Gastroesophageal sphincter (tissue), 4 donors: ENCODE measurements around the gene CCPG1. TPM values are rescaled to one million over a fixed set of nuclear protein-coding genes. Genes with fewer than 3 reads are reported as not detected.
A peak's percentile ranks its signal among the peaks of the same experiment; 100 is the strongest.
"Not testable (repeated sequence)": the region's sequence is repeated elsewhere in the genome, so short reads cannot be mapped to it uniquely, and the experiment has no call there.

Experiments
- ATAC-seq: fragments of 150-250 bp; one replicate; pipeline ENCODE4 v1.9.1; 2016; ENCODE audit warnings: mild to moderate bottlenecking, moderate library complexity
- H3K27ac ChIP-seq, 4 donors: fragments of 200-600 bp; sonication (generic) in 3 of 4; 1 replicate in 3 of 4; 2 replicates in 1 of 4; pipeline ENCODE4 v1.5.1; 2016 to 2019
- H3K27me3 ChIP-seq: fragments of 200-600 bp; sonication (generic); one replicate; pipeline ENCODE4 v1.5.1; 2019
- H3K36me3 ChIP-seq, 2 donors: fragments of 200-600 bp; sonication (generic); one replicate each; pipeline ENCODE4 v1.5.1; 2019; ENCODE audit warnings: control low read depth in 1 of 2
- H3K4me1 ChIP-seq, 3 donors: fragments of 200-600 bp; sonication (generic); 1 replicate in 2 of 3; 2 replicates in 1 of 3; pipeline ENCODE4 v1.5.1; 2016 to 2019; ENCODE audit warnings: control low read depth in 2 of 3
- H3K4me3 ChIP-seq, 2 donors: fragments of 200-600 bp; sonication (generic); one replicate each; pipeline ENCODE4 v1.5.1; 2019; ENCODE audit warnings: mild to moderate bottlenecking in 1 of 2, moderate library complexity in 1 of 2
- H3K9me3 ChIP-seq, 3 donors: fragments of 200-600 bp; sonication (generic); one replicate each; pipeline ENCODE4 v1.5.1; 2017 to 2019; ENCODE audit warnings: control low read depth in 2 of 3
- CTCF ChIP-seq, 4 experiments: fragments of 200-600 bp in 2 of 4; fragments of 450-650 bp in 2 of 4; sonication (generic) in 1 of 4; IDR thresholded peaks; one replicate each; pipeline ENCODE4 v1.5.1; 2017 to 2019; ENCODE audit warnings: antibody characterized with exemption in 4 of 4, mild to moderate bottlenecking in 2 of 4, moderate library complexity in 2 of 4
- EP300 ChIP-seq: sonication (generic); formaldehyde crosslinking; IDR thresholded peaks from one replicate; pipeline ENCODE4 v1.6.1; 2017; ENCODE audit warnings: antibody characterized with exemption, mild to moderate bottlenecking
- POLR2A ChIP-seq, 2 donors: fragments of 450-650 bp; IDR thresholded peaks; one replicate each; pipeline ENCODE4 v1.6.1; 2017; ENCODE audit warnings: antibody characterized with exemption in 2 of 2, mild to moderate bottlenecking in 2 of 2, moderate library complexity in 1 of 2
- POLR2AphosphoS5 ChIP-seq: sonication (generic); formaldehyde crosslinking; IDR thresholded peaks from one replicate; pipeline ENCODE4 v1.6.1; 2017; ENCODE audit warnings: antibody characterized with exemption
- WGBS, 2 donors: methylation state at CpG; one replicate each; pipeline ENCODE4 v1.1.5; 2018; ENCODE audit warnings: low coverage in 1 of 2; 5-methylcytosine and 5-hydroxymethylcytosine counted together
- total RNA-seq, 4 donors: library from RNA; depleted of rRNA; stranded (reverse); fragments of >200 nt; gene quantifications; one replicate each; pipeline ENCODE4 v1.1.0, GENCODE V29; 2016

The CCPG1 gene
- total RNA-seq, 4 donors from 2014 or later, result 48.2 to 88.2 (median 61.0) TPM

GRCh38 chr15:55402707-55403106, 5.5 kb downstream of the CCPG1 start:
- H3K4me3 ChIP-seq, result no peak overlapping the region
- ATAC-seq, result no peak
- H3K36me3 ChIP-seq, result no peaks in the 10 kb centered on the region
- peak overlapping the region in 1 of 4 donors; percentile 17 for H3K27ac ChIP-seq
- peaks cover 0 to 60% (median 3%) of the 10 kb centered on the region in 3 donors for H3K4me1 ChIP-seq
- no peak for TF ChIP-seq POLR2AphosphoS5
- TF ChIP-seq POLR2A (IDR thresholded peaks at IDR 0.05), result no peak
- no peak for TF ChIP-seq CTCF (IDR thresholded peaks at IDR 0.05)
- TF ChIP-seq EP300, result no peak
- H3K9me3 ChIP-seq, result no peaks in the 10 kb centered on the region
- no peaks in the 10 kb centered on the region for H3K27me3 ChIP-seq

- 88% methylated on average over 1 of the region's 1 CpG; no CpG with 5 or more reads in 1 of the 2 donors for WGBS, 2 donors
- TF ChIP-seq EP300, result no peak
- Histone ChIP-seq H3K9me3 (no peaks in the 10 kb centered on the region), H3K27me3 (no peaks in the 10 kb centered on the region), H3K27ac (no peak overlapping the region), H3K36me3 (no peaks in the 10 kb centered on the region), H3K4me3 (no peak overlapping the region), H3K4me1 (peaks cover 0 to 53% (median 3%) of the 10 kb centered on the region in 3 donors)
- ATAC-seq, result no peak
Measured at GRCh38 chr15:55401786-55402246, 6.3 kb downstream of the CCPG1 start.

- not testable (repeated sequence) for H3K36me3 ChIP-seq, H3K9me3 ChIP-seq, H3K27ac ChIP-seq, H3K27me3 ChIP-seq, H3K4me3 ChIP-seq, ATAC-seq
- peaks cover 0 to 36% (median 0%) of the 10 kb centered on the region in 3 donors for H3K4me1 ChIP-seq
- 96% methylated on average over 8 of the region's 8 CpGs; no CpG with 5 or more reads in 1 of the 2 donors for WGBS, 2 donors
Measured at GRCh38 chr15:55400050-55400449, 8.1 kb downstream of the CCPG1 start.

GRCh38 chr15:55398243-55398642, 9.9 kb downstream of the CCPG1 start:
- Histone ChIP-seq H3K9me3 (no peaks in the 10 kb centered on the region), H3K27me3 (no peaks in the 10 kb centered on the region), H3K4me1 (peaks cover 0 to 18% (median 0%) of the 10 kb centered on the region in 3 donors), H3K36me3 (no peaks in the 10 kb centered on the region), H3K27ac (no peak overlapping the region), H3K4me3 (no peak overlapping the region)
- TF ChIP-seq CTCF (IDR thresholded peaks at IDR 0.05) (no peak), POLR2A (IDR thresholded peaks at IDR 0.05) (no peak), POLR2AphosphoS5 (no peak), EP300 (no peak)
- no peak for ATAC-seq
- 92 to 95% methylated on average over 5 of the region's 5 CpGs for WGBS, 2 donors

GRCh38 chr15:55394694-55395093, 13.5 kb downstream of the CCPG1 start:
- 100% methylated on average over 1 of the region's 1 CpG; no CpG with 5 or more reads in 1 of the 2 donors for WGBS, 2 donors
- no peaks in the 10 kb centered on the region for H3K9me3 ChIP-seq
- no peak overlapping the region for H3K27ac ChIP-seq
- no peaks in the 10 kb centered on the region for H3K4me1 ChIP-seq
- TF ChIP-seq POLR2A (IDR thresholded peaks at IDR 0.05) (no peak), POLR2AphosphoS5 (no peak), EP300 (no peak), CTCF (IDR thresholded peaks at IDR 0.05) (no peak)
- H3K4me3 ChIP-seq, result no peak overlapping the region
- ATAC-seq, result no peak
- no peaks in the 10 kb centered on the region for H3K27me3 ChIP-seq
- no peaks in the 10 kb centered on the region for H3K36me3 ChIP-seq

GRCh38 chr15:55389264-55389607, 18.9 kb downstream of the CCPG1 start:
- Histone ChIP-seq H3K36me3 (peaks cover 0 to 39% of the 10 kb centered on the region in 2 donors), H3K27me3 (no peaks in the 10 kb centered on the region), H3K4me3 (no peak overlapping the region), H3K27ac (no peak overlapping the region), H3K4me1 (peaks cover 0 to 8% (median 0%) of the 10 kb centered on the region in 3 donors), H3K9me3 (no peaks in the 10 kb centered on the region)
- TF ChIP-seq POLR2A (IDR thresholded peaks at IDR 0.05) (no peak), POLR2AphosphoS5 (no peak), EP300 (no peak), CTCF (IDR thresholded peaks at IDR 0.05) (no peak)
- ATAC-seq, result no peak
